A549 (cell line): ENCODE data around the gene GLCE. TPM values are rescaled to one million over a fixed set of nuclear protein-coding genes. Genes with fewer than 3 reads are reported as not detected.
A peak's percentile ranks its signal among the peaks of the same experiment; 100 is the strongest.

Source experiments
- ATAC-seq, 2 experiments: fragments of 200-7000 bp in 1 of 2; fragments of >200 bp in 1 of 2; cut with Nextera tagmentation in 1 of 2; cut with Tn5 transposase in 1 of 2; 3 replicates each; pipeline versions ENCODE4 v1.8.0 to v1.9.1; 2018 to 2020; ENCODE audit warnings: mild to moderate bottlenecking in 1 of 2, moderate library complexity in 1 of 2
- CTCF ChIA-PET: fragments of 300-600 bp; sonication (Branson Sonifier 250); formaldehyde crosslinking; extraction: SDS; loops from one replicate; lab custom pipeline; 2021; ENCODE audit warnings: antibody characterized with exemption, inconsistent platforms; lab: Yijun Ruan, JAX
- POLR2A ChIA-PET: fragments of 350-600 bp; formaldehyde crosslinking; extraction: SDS; loops from one replicate; lab custom pipeline; 2021; ENCODE audit warnings: antibody characterized with exemption, inconsistent platforms; lab: Yijun Ruan, JAX
- DNase-seq, 2 experiments: peaks; one replicate each; pipeline versions ENCODE4 v3.0.0 to v3.0.0-alpha.2; 2011 to 2016; ENCODE audit warnings: low read depth in 1 of 2, low spot score in 1 of 2
- FAIRE-seq: peaks from 2 replicates; lab custom pipeline; 2011; peaks lifted over from hg19 to GRCh38; lab: Jason Lieb, UNC
- H3K27ac ChIP-seq, 2 experiments: fragments of >200 bp; sonication (Bioruptor Twin); formaldehyde crosslinking; 3 replicates each; pipeline ENCODE4 v1.5.1; 2016 to 2017
- H3K4me1 ChIP-seq: fragments of >200 bp; sonication (Bioruptor Twin); formaldehyde crosslinking; 3 replicates; pipeline ENCODE4 v1.6.1; 2016
- H3K4me2 ChIP-seq: fragments of >200 bp; sonication (Bioruptor Twin); formaldehyde crosslinking; 3 replicates; pipeline ENCODE4 v1.6.1; 2016
- H3K4me3 ChIP-seq: fragments of >200 bp; sonication (Bioruptor Twin); formaldehyde crosslinking; 3 replicates; pipeline ENCODE4 v1.5.1; 2016
- H3K9me3 ChIP-seq: fragments of >200 bp; sonication (Bioruptor Twin); formaldehyde crosslinking; 3 replicates; pipeline ENCODE4 v1.6.1; 2016
- CBX2 ChIP-seq: fragments of 200-600 bp; sonication (generic); IDR thresholded peaks from 2 replicates; pipeline ENCODE4 v1.6.1; 2016; ENCODE audit warnings: low read depth, mild to moderate bottlenecking, borderline replicate concordance
- CEBPB ChIP-seq, 2 experiments: fragments of >200 bp in 1 of 2; sonication (Bioruptor Twin) in 1 of 2; formaldehyde crosslinking in 1 of 2; IDR thresholded peaks; 2 replicates each; pipeline ENCODE4 v1.6.1; 2012 to 2016
- CHD4 ChIP-seq: fragments of 200-600 bp; sonication (generic); IDR thresholded peaks from 2 replicates; pipeline ENCODE4 v1.6.1; 2016; ENCODE audit warnings: antibody characterized with exemption, mild to moderate bottlenecking, borderline replicate concordance
- CTCF ChIP-seq: fragments of >200 bp; sonication (Bioruptor Twin); formaldehyde crosslinking; IDR thresholded peaks from 3 replicates; pipeline ENCODE4 v1.5.1; 2016
- FOSB ChIP-seq: fragments of 250-450 bp; sonication (Bioruptor Pico); IDR thresholded peaks from 2 replicates; pipeline ENCODE4 v1.5.0; 2020; ENCODE audit warnings: mild to moderate bottlenecking, moderate library complexity
- FOSL2 ChIP-seq, 2 experiments: fragments of 450-650 bp in 1 of 2; fragments of >200 bp in 1 of 2; sonication (Bioruptor Twin) in 1 of 2; formaldehyde crosslinking; IDR thresholded peaks; 2 replicates each; pipeline versions ENCODE4 v1.5.0 to v1.6.1; 2016 to 2020; ENCODE audit warnings: mild to moderate bottlenecking in 1 of 2, moderate library complexity in 1 of 2
- GATA3 ChIP-seq: IDR thresholded peaks from 2 replicates; pipeline ENCODE4 v1.6.1; 2012; ENCODE audit warnings: borderline replicate concordance
- HOXA7 ChIP-seq: fragments of 250-450 bp; sonication (Bioruptor Pico); IDR thresholded peaks from 2 replicates; pipeline ENCODE4 v1.5.0; 2020; ENCODE audit warnings: mild to moderate bottlenecking, moderate library complexity
- HOXB13 ChIP-seq: fragments of 250-450 bp; sonication (Bioruptor Pico); IDR thresholded peaks from 2 replicates; pipeline ENCODE4 v1.5.0; 2020; ENCODE audit warnings: low read depth, mild to moderate bottlenecking, moderate library complexity
- HOXB5 ChIP-seq: fragments of 250-450 bp; sonication (Bioruptor Pico); IDR thresholded peaks from 2 replicates; pipeline ENCODE4 v1.5.0; 2020; ENCODE audit warnings: mild to moderate bottlenecking, moderate library complexity
- KDM1A ChIP-seq: fragments of 200-600 bp; sonication (generic); IDR thresholded peaks from 2 replicates; pipeline ENCODE4 v1.6.1; 2016; ENCODE audit warnings: low read depth, mild to moderate bottlenecking
- MAFK ChIP-seq: fragments of 450-650 bp; IDR thresholded peaks from 2 replicates; pipeline ENCODE4 v1.6.1; 2014; ENCODE audit not compliant: partially characterized antibody
- RAD21 ChIP-seq, 2 experiments: fragments of >200 bp in 1 of 2; sonication (Bioruptor Twin) in 1 of 2; formaldehyde crosslinking in 1 of 2; IDR thresholded peaks in 1 of 2; conservative IDR thresholded peaks in 1 of 2; 2 replicates in 1 of 2; 3 replicates in 1 of 2; pipeline ENCODE4 v1.6.1; 2012 to 2018; ENCODE audit warnings: inconsistent platforms in 1 of 2
- RARB ChIP-seq: fragments of 250-450 bp; sonication (Bioruptor Pico); IDR thresholded peaks from 2 replicates; pipeline ENCODE4 v1.8.0; 2021; ENCODE audit warnings: mild to moderate bottlenecking, moderate library complexity
- ZC3H11A ChIP-seq: fragments of 450-650 bp; IDR thresholded peaks from 2 replicates; pipeline ENCODE4 v1.6.1; 2014; ENCODE audit warnings: antibody characterized with exemption, mild to moderate bottlenecking
- ZSCAN20 ChIP-seq: fragments of 250-450 bp; sonication (Bioruptor Pico); IDR thresholded peaks from 2 replicates; pipeline ENCODE4 v1.8.0; 2022; ENCODE audit warnings: mild to moderate bottlenecking, moderate library complexity
- WGBS: methylation state at CpG from one replicate; pipeline ENCODE4 v1.1.6; 2017; ENCODE audit errors: missing lambda C conversion rate; 5-methylcytosine and 5-hydroxymethylcytosine counted together
- polyA plus RNA-seq, 4 experiments: library from polyadenylated mRNA; depleted of rRNA in 3 of 4; stranded (reverse); fragments of >200 nt; fragmentation: RNase III in 1 of 4; extraction: RNeasy Plus Mini Kit Qiagen cat#74134 plus additional on column Dnase treatment in 1 of 4; gene quantifications; 2 replicates in 3 of 4; 3 replicates in 1 of 4; pipeline ENCODE4 v1.2.3, GENCODE V29; 2011 to 2017
- TF ChIP-seq, protein P1 (sequence below): fragments of >200 bp; sonication (Bioruptor Twin); formaldehyde crosslinking; IDR thresholded peaks from 2 replicates; pipeline ENCODE4 v1.6.1; 2016
- TF ChIP-seq, protein P2 (sequence below): fragments of 250-450 bp; sonication (Bioruptor Pico); IDR thresholded peaks from 2 replicates; pipeline ENCODE4 v1.5.0; 2020; ENCODE audit warnings: low read depth, mild to moderate bottlenecking, moderate library complexity

The GLCE gene
- polyA plus RNA-seq, 2 of the 4 experiments (the other 2 are of a cell fraction): 19.6 to 41.8 TPM

GRCh38 chr15:69288011-69288410 lies 127.6 kb downstream of the GLCE start (continued):
- TF ChIP-seq, protein P1, sequence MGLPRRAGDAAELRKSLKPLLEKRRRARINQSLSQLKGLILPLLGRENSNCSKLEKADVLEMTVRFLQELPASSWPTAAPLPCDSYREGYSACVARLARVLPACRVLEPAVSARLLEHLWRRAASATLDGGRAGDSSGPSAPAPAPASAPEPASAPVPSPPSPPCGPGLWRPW: no peak
- no peak for TF ChIP-seq CEBPB (IDR thresholded peaks at IDR 0.05)

- ATAC-seq (peak in 1 of 2 experiments; percentile 19; a peak in 4 of 6 replicates), FAIRE-seq (peak; percentile 68), DNase-seq (no peak)
- no peak for TF ChIP-seq FOSB (CRISPR knock-in tag)
- TF ChIP-seq MAFK: no peak
- no peak for TF ChIP-seq HOXB5
- no peak for TF ChIP-seq CTCF
- TF ChIP-seq, protein P2, sequence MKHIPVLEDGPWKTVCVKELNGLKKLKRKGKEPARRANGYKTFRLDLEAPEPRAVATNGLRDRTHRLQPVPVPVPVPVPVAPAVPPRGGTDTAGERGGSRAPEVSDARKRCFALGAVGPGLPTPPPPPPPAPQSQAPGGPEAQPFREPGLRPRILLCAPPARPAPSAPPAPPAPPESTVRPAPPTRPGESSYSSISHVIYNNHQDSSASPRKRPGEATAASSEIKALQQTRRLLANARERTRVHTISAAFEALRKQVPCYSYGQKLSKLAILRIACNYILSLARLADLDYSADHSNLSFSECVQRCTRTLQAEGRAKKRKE: no peak
- H3K4me2 ChIP-seq: peak overlapping the region; percentile 46
- 91% methylated on average over 11 of the region's 11 CpGs for WGBS
- peaks cover 22% of the 10 kb centered on the region for H3K4me1 ChIP-seq
- peak overlapping the region in 1 of 2 experiments; percentile 25; a peak in 3 of 6 replicates for H3K27ac ChIP-seq
- CTCF ChIA-PET: interaction anchor here (0.6 to 5.5 kb wide), 9 partner anchors 10 to 230 kb away, joined by 3 to 32 read pairs (median 5); partner anchors contain the start of gene GLCE
- H3K4me3 ChIP-seq: no peak overlapping the region
- H3K9me3 ChIP-seq: no peaks in the 10 kb centered on the region
- POLR2A ChIA-PET: no interaction called here
Measured at GRCh38 chr15:69288531-69289341, 128.3 kb downstream of the GLCE start.

DNA sequence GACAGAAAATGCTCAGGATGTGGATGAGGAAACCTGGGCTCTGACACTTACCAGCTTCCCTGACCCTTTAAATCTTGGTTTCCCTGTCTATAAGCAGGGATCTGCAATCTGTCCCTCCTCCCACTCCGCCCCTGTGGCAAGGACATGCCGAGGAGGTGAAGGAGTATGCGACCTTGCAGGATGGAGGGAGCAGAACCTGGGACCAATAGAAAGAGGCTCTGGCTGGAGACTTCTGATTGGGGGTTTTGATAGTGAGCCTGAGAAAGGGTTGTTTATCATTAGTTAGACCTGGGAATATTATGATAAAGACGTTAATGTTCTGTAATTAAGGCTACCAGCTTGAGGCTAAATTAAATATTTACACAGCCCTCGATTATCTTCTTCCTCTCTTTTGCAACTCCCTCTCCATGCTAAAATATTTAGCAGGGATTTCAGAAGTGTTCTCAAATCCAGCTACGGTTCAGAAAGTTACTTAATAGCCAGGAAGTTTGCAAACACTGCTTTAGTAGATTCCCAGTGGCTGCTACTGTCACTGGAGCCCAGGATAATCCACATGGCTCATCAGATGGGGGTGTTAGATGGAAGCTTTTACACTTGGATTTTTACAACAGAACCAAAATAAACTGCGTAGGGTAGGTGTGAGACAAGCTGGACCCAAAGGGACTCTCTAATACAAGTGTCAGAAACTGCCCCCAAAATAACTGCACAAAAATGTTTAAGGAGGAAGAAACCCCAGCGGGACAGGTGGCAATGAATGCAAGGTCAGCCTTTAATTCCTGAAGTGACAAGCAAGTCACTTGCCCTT lies 129.1 kb downstream of the GLCE start:
- Histone ChIP-seq H3K27ac (peak overlapping the region in 1 of 2 experiments; percentile 25; a peak in 3 of 6 replicates), H3K4me3 (no peak overlapping the region), H3K4me2 (peak overlapping the region; percentile 46)
- TF ChIP-seq HOXA7: no peak
- TF ChIP-seq MAFK: peak; percentile 43
- TF ChIP-seq, all 56 proteins: peak for 1
- ChIA-PET CTCF (interaction anchor here (0.6 to 5.5 kb wide), 11 partner anchors 10 to 230 kb away, joined by 3 to 32 read pairs (median 6); partner anchors contain the start of gene GLCE), POLR2A (no interaction called here)
- Histone ChIP-seq H3K4me1 (peaks cover 22% of the 10 kb centered on the region), H3K9me3 (no peaks in the 10 kb centered on the region)
- ATAC-seq (peak; percentile 11 to 52; a peak in 3 of 6 replicates), FAIRE-seq (no peak), DNase-seq (no peak)
- 41% methylated on average over 8 of the region's 8 CpGs for WGBS

GRCh38 chr15:69290346-69291164 lies 130.1 kb downstream of the GLCE start:
- H3K27ac ChIP-seq: peak overlapping the region in 1 of 2 experiments; percentile 37; a peak in 3 of 6 replicates
- H3K4me3 ChIP-seq: no peak overlapping the region
- ATAC-seq: peak in 1 of 2 experiments; percentile 25; a peak in 1 of 6 replicates
- DNase-seq: no peak
- peaks cover 22% of the 10 kb centered on the region for H3K4me1 ChIP-seq
- FAIRE-seq: peak; percentile 43
- no peak overlapping the region for H3K4me2 ChIP-seq
- POLR2A ChIA-PET: interaction anchor here (0.9 kb wide), 1 partner anchor 9 kb away, joined by 3 read pairs; no protein-coding TSS in a partner anchor
- WGBS: 75% methylated on average over 7 of the region's 7 CpGs
- CTCF ChIA-PET: interaction anchor here (0.7 to 5.5 kb wide), 10 partner anchors 9 to 231 kb away, joined by 3 to 32 read pairs (median 6); no protein-coding TSS in a partner anchor
- H3K9me3 ChIP-seq: no peaks in the 10 kb centered on the region
- TF ChIP-seq CTCF (no peak), FOSL2 (IDR thresholded peaks at IDR 0.05) (no peak), FOSL2 (CRISPR knock-in tag; IDR thresholded peaks at IDR 0.05) (no peak), GATA3 (no peak), ZC3H11A (no peak), RARB (CRISPR knock-in tag) (no peak), HOXB13 (CRISPR knock-in tag) (no peak), HOXB5 (no peak), CBX2 (no peak), KDM1A (no peak), RAD21 (conservative IDR thresholded peaks at IDR 0.05 in 1 of 2, IDR thresholded peaks at IDR 0.05 in 1 of 2) (no peak), ZSCAN20 (CRISPR knock-in tag) (no peak), MAFK (no peak), CHD4 (no peak)
- TF ChIP-seq, protein P1: no peak
